T-helper 17 cell (primary cell): ENCODE measurements around the gene SLC9B1. TPM values are rescaled to one million over a fixed set of nuclear protein-coding genes. Genes with fewer than 3 reads are reported as not detected.

Experiments used
- ATAC-seq: fragments of 150-1000 bp; cut with Tn5 transposase; 2 replicates; pipeline ENCODE4 v1.10.0; 2021; ENCODE audit warnings: mild to moderate bottlenecking, moderate library complexity
- DNase-seq, 3 donors: peaks; one replicate each; pipeline versions ENCODE4 v3.0.0 to v3.0.0-alpha.2; 2020 to 2021
- H3K9me3 ChIP-seq: one replicate; pipeline ENCODE4 v1.7.0; 2013; ENCODE audit warnings: low read length, mild to moderate bottlenecking; ENCODE audit not compliant: control insufficient read depth, poor library complexity, severe bottlenecking
- H3K27ac Mint-ChIP-seq: one replicate; pipeline ENCODE4 v1.8.0; 2022; ENCODE audit warnings: mild to moderate bottlenecking, moderate library complexity, mixed read lengths
- H3K27me3 Mint-ChIP-seq: one replicate; pipeline ENCODE4 v1.8.0; 2022; ENCODE audit warnings: mixed read lengths
- H3K36me3 Mint-ChIP-seq: one replicate; pipeline ENCODE4 v1.8.0; 2022; ENCODE audit warnings: low read depth, mixed read lengths
- H3K4me1 Mint-ChIP-seq: one replicate; pipeline ENCODE4 v1.8.0; 2022; ENCODE audit warnings: mild to moderate bottlenecking, mixed read lengths
- H3K4me3 Mint-ChIP-seq: one replicate; pipeline ENCODE4 v1.8.0; 2022; ENCODE audit warnings: mild to moderate bottlenecking, moderate library complexity, mixed read lengths
- total RNA-seq, 4 donors: library from RNA in 2 of 4; stranded (reverse) in 2 of 4; gene quantifications; one replicate each; pipeline ENCODE4 v1.2.3 and lab custom pipeline; 2022 to 2026

The SLC9B1 gene
- 1 to 10 TPM; 1.4 to 4.6 TPM for total RNA-seq
- total RNA-seq (lab: John Stamatoyannopoulos, UW), result 0.81 to 3.5 reads per million in 2 donors

DNA sequence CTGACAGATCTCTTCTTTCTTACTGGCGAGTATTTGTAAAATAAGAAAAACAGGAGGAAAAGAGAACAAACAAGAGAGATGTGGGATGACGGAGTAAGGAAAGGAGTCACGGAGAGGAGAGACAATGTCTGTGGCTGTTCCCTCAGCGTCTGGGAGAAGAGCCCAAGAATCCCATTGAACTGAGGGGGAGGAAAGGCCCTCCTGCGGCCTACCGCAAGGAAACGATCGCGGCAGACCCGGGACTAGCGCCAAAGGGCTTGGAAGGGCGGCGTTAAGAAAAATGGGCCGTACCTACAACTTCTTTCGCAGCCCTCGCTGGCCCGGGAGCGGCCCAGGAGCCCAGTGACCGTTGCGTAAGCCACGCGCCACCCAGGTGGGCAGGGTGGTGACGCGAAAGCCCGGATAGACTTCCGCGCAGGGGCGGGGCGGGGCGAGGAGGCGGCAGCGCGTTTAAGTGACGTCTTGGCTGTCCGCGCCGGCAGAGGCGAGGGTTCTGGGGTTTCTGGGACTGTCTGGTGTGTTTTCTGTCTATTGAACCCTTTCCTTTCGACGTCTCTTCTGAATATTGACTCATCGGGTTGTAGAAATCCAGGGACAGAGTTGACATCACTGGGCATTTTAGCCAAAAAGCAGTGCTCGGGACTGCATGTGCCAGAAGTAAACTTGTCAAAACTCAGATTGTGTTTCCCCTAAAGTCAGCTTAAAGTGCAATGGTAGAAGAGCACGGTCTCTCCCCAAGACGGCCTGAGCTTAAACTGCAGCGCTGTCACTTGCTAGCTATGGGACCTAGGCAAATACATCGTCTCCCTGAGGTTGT is at the start of gene SLC9B1:
SLC9B1 (minus strand) TSS at position 398 of the 817 bp plus-strand sequence. CDS start 27,994 bp downstream, outside the sequence.
- DNase-seq (peak; percentile 88), ATAC-seq (peak; percentile 97)
- Mint-ChIP-seq H3K27me3 (no peaks in the 10 kb centered on the region), H3K27ac (peak within 1 kb of the TSS; percentile 98), H3K4me3 (peak within 1 kb of the TSS; percentile 94), H3K4me1 (peaks cover 14% of the 10 kb centered on the region), H3K36me3 (no peaks in the 10 kb centered on the region)
- no peaks in the 10 kb centered on the region for H3K9me3 ChIP-seq

GRCh38 chr4:103067841-103068547 is 48.5 kb upstream of the SLC9B1 start:
- H3K27me3 Mint-ChIP-seq, result no peaks in the 10 kb centered on the region
- no peak overlapping the region for H3K4me3 Mint-ChIP-seq
- no peak overlapping the region for H3K27ac Mint-ChIP-seq
- no peaks in the 10 kb centered on the region for H3K9me3 ChIP-seq
- DNase-seq (no peak), ATAC-seq (no peak)
- H3K36me3 Mint-ChIP-seq, result peaks cover 5% of the 10 kb centered on the region
- peaks cover 7% of the 10 kb centered on the region for H3K4me1 Mint-ChIP-seq

DNA sequence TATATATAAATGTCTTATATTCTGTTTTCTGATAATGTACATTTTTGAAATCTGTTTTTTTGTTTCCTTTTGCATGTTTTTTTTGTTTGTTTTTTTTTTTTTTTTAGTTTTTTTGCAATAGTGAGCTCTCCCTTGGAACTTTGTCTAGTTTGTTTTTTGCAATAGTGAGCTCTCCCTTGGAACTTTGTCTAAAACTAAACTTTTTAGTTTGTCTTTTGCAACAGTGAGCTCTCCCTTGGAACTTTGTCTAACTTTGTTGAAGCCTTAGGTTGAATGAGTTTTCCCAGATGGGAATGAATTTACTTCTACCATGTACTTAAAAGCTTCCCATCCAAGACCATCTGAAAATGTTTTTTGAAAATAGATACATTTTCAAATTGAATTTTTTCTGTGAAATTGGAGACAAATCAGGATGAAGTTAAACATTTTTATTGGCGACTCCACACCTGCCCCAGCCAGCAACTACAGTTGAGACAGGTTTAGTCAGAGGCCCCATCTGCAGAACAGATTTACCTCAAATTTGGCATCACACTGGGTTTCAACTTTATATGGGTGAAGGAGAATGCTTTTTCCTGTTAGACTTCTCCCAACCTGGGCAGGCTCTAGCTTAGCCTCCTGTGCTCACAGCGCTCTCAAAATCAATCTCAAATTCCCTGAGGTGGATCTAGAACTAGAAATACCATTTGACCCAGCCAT is 41.1 kb upstream of the SLC9B1 start:
- Mint-ChIP-seq H3K36me3 (peaks cover 7% of the 10 kb centered on the region), H3K27ac (peak overlapping the region; percentile 32), H3K4me1 (peaks cover 4% of the 10 kb centered on the region), H3K27me3 (no peaks in the 10 kb centered on the region), H3K4me3 (no peak overlapping the region)
- DNase-seq (no peak), ATAC-seq (no peak)
- no peaks in the 10 kb centered on the region for H3K9me3 ChIP-seq

- H3K4me1 Mint-ChIP-seq, result peaks cover 5% of the 10 kb centered on the region
- DNase-seq, result no peak
- H3K27ac Mint-ChIP-seq, result no peak overlapping the region
- H3K4me3 Mint-ChIP-seq, result no peak overlapping the region
- ATAC-seq, result no peak
- H3K36me3 Mint-ChIP-seq, result no peaks in the 10 kb centered on the region
- H3K9me3 ChIP-seq, result no peaks in the 10 kb centered on the region
- H3K27me3 Mint-ChIP-seq, result no peaks in the 10 kb centered on the region
Observed at GRCh38 chr4:103054030-103054429, 34.5 kb upstream of the SLC9B1 start.

- H3K9me3 ChIP-seq, result no peaks in the 10 kb centered on the region
- DNase-seq (no peak), ATAC-seq (no peak)
- Mint-ChIP-seq H3K4me3 (no peak overlapping the region), H3K27me3 (no peaks in the 10 kb centered on the region), H3K27ac (no peak overlapping the region), H3K36me3 (no peaks in the 10 kb centered on the region), H3K4me1 (peaks cover 5% of the 10 kb centered on the region)
Observed at GRCh38 chr4:103052779-103053178, 33.3 kb upstream of the SLC9B1 start.

- Mint-ChIP-seq H3K4me1 (peaks cover 5% of the 10 kb centered on the region), H3K36me3 (no peaks in the 10 kb centered on the region), H3K27ac (no peak overlapping the region), H3K27me3 (no peaks in the 10 kb centered on the region), H3K4me3 (no peak overlapping the region)
- ATAC-seq (no peak), DNase-seq (no peak)
- H3K9me3 ChIP-seq, result no peaks in the 10 kb centered on the region
Observed at GRCh38 chr4:103052145-103052544, 32.6 kb upstream of the SLC9B1 start.

GRCh38 chr4:103050736-103051436 is 31.4 kb upstream of the SLC9B1 start:
- no peak for DNase-seq
- no peaks in the 10 kb centered on the region for H3K36me3 Mint-ChIP-seq
- ATAC-seq, result no peak
- H3K27ac Mint-ChIP-seq, result peak overlapping the region; percentile 90
- no peaks in the 10 kb centered on the region for H3K9me3 ChIP-seq
- H3K4me3 Mint-ChIP-seq, result no peak overlapping the region
- no peaks in the 10 kb centered on the region for H3K27me3 Mint-ChIP-seq
- peaks cover 5% of the 10 kb centered on the region for H3K4me1 Mint-ChIP-seq

GRCh38 chr4:103046416-103047290 is 27.1 kb upstream of the SLC9B1 start:
- no peaks in the 10 kb centered on the region for H3K9me3 ChIP-seq
- no peaks in the 10 kb centered on the region for H3K27me3 Mint-ChIP-seq
- H3K27ac Mint-ChIP-seq, result no peak overlapping the region
- H3K36me3 Mint-ChIP-seq, result peaks cover 2% of the 10 kb centered on the region
- peaks cover 5% of the 10 kb centered on the region for H3K4me1 Mint-ChIP-seq
- ATAC-seq, result peak; percentile 97
- no peak overlapping the region for H3K4me3 Mint-ChIP-seq
- DNase-seq, result peak; percentile 9 to 21 (median 13)

DNA sequence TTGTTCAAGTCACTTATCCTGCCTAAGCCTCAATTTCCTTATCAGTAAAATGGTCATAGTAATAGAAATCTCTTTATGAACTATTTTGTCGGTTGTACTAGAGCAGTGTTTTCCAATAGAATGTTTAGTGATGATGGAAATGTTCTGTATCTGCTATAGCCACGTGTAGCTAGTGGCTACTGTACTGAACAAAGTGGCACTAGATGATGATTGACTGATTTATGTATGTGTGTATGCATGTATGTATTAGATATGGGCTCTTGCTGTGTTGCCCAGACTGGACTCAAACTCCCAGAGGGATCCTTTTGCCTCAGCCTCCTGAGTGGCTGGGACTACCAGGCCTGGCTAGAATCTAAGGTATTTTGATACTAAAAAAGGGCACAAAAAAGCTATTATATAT is 24.7 kb upstream of the SLC9B1 start:
- H3K4me1 Mint-ChIP-seq, result peaks cover 4% of the 10 kb centered on the region
- no peak overlapping the region for H3K27ac Mint-ChIP-seq

GRCh38 chr4:103036169-103036568 is 16.7 kb upstream of the SLC9B1 start:
- Mint-ChIP-seq H3K4me1 (peaks cover 8% of the 10 kb centered on the region), H3K27ac (no peak overlapping the region), H3K36me3 (peaks cover 7% of the 10 kb centered on the region), H3K4me3 (peak overlapping the region; percentile 49), H3K27me3 (no peaks in the 10 kb centered on the region)
- DNase-seq (no peak), ATAC-seq (no peak)
- H3K9me3 ChIP-seq, result no peaks in the 10 kb centered on the region

More for the DNA sequence above, 24.7 kb upstream of the SLC9B1 start:
- Mint-ChIP-seq H3K4me3 (no peak overlapping the region), H3K27me3 (no peaks in the 10 kb centered on the region), H3K36me3 (peaks cover 2% of the 10 kb centered on the region)
- no peaks in the 10 kb centered on the region for H3K9me3 ChIP-seq
- DNase-seq, result no peak
- ATAC-seq, result no peak

- no peaks in the 10 kb centered on the region for H3K9me3 ChIP-seq
- H3K4me3 Mint-ChIP-seq, result no peak overlapping the region
- H3K36me3 Mint-ChIP-seq, result peaks cover 20% of the 10 kb centered on the region
- DNase-seq (no peak), ATAC-seq (no peak)
- H3K4me1 Mint-ChIP-seq, result peaks cover 6% of the 10 kb centered on the region
- H3K27ac Mint-ChIP-seq, result no peak overlapping the region
- H3K27me3 Mint-ChIP-seq, result no peaks in the 10 kb centered on the region
Observed at GRCh38 chr4:103032574-103032973, 13.1 kb upstream of the SLC9B1 start.

- H3K27me3 Mint-ChIP-seq, result no peaks in the 10 kb centered on the region
- DNase-seq, result no peak
- H3K27ac Mint-ChIP-seq, result no peak overlapping the region
- H3K4me3 Mint-ChIP-seq, result no peak overlapping the region
- peaks cover 6% of the 10 kb centered on the region for H3K4me1 Mint-ChIP-seq
- H3K36me3 Mint-ChIP-seq, result peaks cover 17% of the 10 kb centered on the region
- no peak for ATAC-seq
- H3K9me3 ChIP-seq, result no peaks in the 10 kb centered on the region
Observed at GRCh38 chr4:103030791-103031190, 11.3 kb upstream of the SLC9B1 start.
